Caki2 (cell line): ENCODE data around the gene UBR1. TPM values are rescaled to one million over a fixed set of nuclear protein-coding genes. Genes with fewer than 3 reads are reported as not detected.
A peak's percentile ranks its signal among the peaks of the same experiment; 100 is the strongest.
"Not testable (repeated sequence)": the region's sequence is repeated elsewhere in the genome, so short reads cannot be mapped to it uniquely, and the experiment has no call there.

Source experiments
- DNase-seq: peaks from one replicate; pipeline ENCODE4 v3.0.0-alpha.2; 2015; ENCODE audit warnings: low read depth
- in situ Hi-C: cut with HindIII; loops from 2 replicates; pipeline ENCODE4 v1.10.0; 2016; ENCODE audit warnings: low sequenced_read_pairs, low pct_unique_long_range_greater_than_20kb, mixed read lengths
- total RNA-seq: library from RNA; depleted of rRNA; stranded (reverse); fragments of >200 nt; shearing (Covaris generic); gene quantifications from 2 replicates; pipeline ENCODE4 v1.2.3, GENCODE V29; 2014; ENCODE audit warnings: low replicate concordance

The UBR1 gene
- total RNA-seq, 1 experiment from 2014 or later, result 37.6 TPM

- in situ Hi-C loops, result no loop called here
- DNase-seq, result no peak
These were observed 171.8 kb downstream of the UBR1 start for GRCh38 chr15:42933886-42934667.

DNA sequence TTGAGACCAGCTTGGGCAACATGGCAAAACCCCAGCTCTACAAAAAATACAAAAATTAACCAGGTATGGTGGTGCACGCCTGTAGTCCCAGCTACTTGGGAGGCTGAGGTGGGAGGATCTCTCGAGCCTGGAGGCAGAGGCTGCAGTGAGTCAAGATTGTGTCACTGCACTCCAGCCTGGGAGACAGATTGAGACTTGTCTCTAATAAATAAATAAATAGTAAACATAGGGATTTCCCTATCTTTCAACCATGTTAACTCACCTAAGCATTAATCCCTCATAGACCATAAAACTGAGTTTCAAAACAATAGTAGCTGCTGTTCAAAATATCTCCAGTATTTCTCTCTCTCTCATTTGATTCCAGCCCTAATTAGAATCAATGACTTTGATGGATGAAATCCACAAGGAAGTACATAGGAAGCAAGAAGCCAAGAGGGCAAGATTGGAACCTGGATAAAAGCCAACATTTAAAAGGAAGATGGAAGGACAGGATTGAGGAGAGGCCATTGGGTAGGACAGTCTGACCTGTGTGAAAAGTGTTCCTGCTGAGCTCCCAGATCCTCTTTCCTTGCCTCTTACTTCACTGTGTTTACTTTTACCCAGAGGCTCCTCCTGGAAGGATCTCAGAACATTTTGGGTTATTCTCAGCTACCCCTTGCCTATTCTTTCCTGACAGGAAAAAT lies 172.9 kb downstream of the UBR1 start:
- in situ Hi-C loops, result no loop called here

DNA sequence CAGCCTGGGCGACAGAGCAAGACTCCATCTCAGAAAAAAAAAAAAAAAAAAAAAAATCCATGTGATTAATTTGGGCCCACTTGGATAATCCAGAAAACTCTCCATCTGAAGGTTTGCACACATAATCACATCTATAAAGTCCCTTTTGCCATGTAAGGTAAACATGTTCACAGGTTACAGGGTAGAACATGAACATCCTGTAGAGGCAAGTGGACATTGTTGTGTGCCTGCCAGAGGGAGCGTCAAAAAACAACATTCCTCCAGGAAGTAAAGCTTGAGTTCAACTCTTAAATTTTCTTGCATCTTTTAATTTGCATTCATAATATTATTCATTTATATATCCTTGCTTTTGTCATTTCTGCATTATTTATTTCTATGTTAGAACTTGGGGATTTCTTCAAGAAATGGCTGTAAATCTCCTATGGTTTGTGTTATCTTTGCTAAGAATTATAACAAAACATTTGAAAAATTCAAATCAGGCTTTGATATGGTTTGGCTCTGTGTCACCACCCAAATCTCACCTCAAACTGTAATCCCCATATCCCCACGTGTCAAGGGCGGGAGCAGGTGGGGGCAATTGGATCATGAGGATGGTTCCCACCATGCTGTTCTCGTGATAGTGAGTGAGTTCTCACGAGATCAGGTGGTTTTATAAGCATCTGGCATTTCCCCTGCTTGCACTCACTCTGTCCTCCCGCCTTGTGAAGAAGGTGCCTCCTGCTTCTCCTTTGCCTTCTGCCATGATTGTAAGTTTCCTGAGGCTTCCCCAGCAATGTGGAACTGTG lies 173.9 kb downstream of the UBR1 start:
- no peak for DNase-seq
- in situ Hi-C loops, result no loop called here

More for the DNA sequence above, 172.9 kb downstream of the UBR1 start:
- no peak for DNase-seq

DNA sequence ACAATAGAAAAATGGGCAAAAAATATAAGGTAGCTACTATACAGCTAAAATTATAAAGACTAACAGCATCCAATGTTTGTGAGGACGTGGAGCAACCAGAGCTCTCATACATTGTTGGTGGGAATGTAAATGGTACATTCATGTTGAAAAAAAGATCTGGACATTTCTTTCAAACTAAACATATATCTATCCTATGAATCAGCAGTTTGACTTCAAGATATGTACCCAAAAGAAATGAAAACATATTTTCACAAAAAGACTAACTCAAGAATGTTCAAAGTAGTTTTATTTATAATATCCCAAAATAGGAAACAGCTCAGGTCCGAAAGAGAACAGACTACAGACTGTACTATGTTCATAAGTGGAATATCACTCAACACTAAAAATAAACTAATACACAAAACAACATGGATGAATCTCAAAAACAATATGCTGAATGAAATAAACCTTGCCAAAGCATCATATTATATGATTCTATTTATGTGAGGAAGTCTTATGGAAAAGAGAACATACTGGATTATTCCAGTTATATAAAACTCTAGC lies 176.5 kb downstream of the UBR1 start:
- in situ Hi-C loops, result no loop called here

GRCh38 chr15:42921342-42921731 lies 184.5 kb downstream of the UBR1 start:
- DNase-seq, result peak; percentile 14
- in situ Hi-C loops, result no loop called here

More for the DNA sequence above, 176.5 kb downstream of the UBR1 start:
- no peak for DNase-seq

- in situ Hi-C loops, result no loop called here
- peak; percentile 99 for DNase-seq
These were observed 185.1 kb downstream of the UBR1 start, which contains the start of gene TTBK2 for GRCh38 chr15:42920519-42921341. TTBK2 (minus strand) TSS chr15:42920778; CDS start chr15:42878617, 42,161 bp downstream.

DNA sequence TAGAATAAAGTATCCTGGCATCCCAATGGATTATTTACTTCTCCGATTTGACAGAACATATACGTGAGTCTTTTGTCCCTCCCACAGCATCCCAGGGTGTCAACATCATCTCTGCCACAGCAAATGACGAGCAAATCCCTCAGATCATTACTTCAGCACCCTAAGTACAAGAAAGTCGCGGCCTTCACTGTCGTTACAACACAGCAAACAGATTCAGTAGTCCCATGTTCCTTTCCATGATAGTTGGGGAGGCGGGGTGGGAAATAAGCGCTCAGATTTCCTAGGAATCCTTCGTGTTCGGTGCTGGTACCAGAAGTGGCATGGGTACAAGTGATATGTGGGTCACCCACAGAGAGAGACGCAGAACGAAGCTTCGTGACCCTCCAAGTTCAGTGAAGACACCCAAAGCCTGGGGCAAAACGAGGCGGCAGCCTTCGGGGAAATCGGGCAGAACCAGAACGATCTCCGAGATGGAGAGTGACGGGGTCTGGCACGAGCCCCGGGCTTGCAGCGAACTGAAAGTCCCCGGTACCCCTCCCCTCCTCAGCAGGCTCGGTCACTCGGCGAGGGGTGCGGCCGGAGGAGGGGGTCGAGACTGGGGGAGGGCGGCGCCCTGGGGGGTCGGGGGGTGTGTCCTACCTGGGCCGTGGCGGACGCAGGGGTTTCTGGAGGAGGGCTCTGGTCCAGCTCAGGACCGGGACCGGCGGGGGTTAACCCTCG lies 185.9 kb downstream of the UBR1 start:
- peak; percentile 45 for DNase-seq
- in situ Hi-C loops, result no loop called here

DNA sequence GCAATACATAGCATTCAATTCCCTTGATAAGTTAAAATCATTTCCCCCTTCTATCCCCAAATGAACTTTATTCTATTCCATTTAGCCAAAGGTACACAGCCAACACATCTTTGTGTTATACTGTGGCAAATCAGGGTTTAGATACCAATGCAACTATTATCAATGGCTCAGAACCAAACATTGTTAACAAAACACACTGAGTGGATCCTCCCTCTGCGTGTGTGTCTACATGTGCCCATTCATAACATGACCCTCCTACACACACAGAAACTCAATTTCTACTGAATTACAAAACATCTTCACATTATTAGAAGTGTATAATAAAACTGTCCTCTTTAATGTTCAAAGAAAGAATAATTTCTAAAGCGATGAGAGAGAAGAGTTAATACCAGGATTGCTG lies 186.5 kb downstream of the UBR1 start:
- in situ Hi-C loops, result no loop called here
- DNase-seq, result no peak

DNA sequence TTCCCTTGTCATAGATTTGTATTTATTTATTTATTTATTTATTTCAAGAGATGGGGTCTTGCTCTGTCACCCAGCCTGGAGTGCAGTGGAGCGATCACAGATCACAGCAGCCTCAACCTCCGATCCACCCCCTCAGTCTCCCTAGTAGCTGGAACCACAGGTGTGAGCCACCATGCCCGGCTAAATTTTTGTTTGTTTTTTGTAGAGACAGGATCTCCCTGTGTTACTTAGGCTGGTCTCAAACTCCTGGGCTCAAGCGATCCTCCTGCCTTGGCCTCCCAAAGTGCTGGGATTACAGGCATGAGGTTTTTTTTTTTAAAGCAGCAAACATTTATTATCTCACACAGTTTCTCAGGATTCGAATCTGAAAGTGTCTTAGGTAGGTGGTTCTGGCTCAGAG lies 187.8 kb downstream of the UBR1 start:
- DNase-seq, result no peak
- in situ Hi-C loops, result no loop called here

GRCh38 chr15:42915654-42916315 lies 190.1 kb downstream of the UBR1 start:
- in situ Hi-C loops, result no loop called here
- DNase-seq, result no peak

- DNase-seq, result peak; percentile 26
- in situ Hi-C loops, result no loop called here
These were observed 190.9 kb downstream of the UBR1 start for GRCh38 chr15:42914728-42915497.

DNA sequence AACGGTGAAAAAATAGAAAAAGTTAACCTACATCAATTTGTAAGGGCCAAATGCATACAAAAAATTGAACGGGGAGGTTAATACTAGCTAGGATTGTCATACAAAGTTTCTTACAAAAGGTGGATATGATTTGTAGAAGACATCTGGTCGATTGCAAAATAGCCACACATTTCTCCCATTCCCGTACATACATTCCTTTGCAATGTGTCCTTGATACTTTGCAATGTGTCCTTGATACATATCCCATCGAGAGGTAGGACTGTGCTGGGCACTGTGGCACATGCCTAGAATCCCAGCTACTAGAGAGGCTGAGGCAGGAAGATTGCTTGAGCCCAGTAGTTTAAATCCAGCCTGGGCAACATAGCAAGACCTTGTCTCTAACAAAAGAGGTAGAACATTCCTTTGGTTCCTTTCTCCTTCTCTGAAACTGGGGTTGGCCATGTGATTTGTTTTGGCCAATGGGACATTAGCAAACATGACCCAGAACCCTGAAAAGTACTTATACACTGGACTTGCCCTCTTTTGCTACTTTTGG lies 194.7 kb downstream of the UBR1 start:
- in situ Hi-C loops, result no loop called here
- DNase-seq, result no peak

- no peak for DNase-seq
- in situ Hi-C loops, result no loop called here
These were observed 197.3 kb downstream of the UBR1 start for GRCh38 chr15:42908538-42908937.

DNA sequence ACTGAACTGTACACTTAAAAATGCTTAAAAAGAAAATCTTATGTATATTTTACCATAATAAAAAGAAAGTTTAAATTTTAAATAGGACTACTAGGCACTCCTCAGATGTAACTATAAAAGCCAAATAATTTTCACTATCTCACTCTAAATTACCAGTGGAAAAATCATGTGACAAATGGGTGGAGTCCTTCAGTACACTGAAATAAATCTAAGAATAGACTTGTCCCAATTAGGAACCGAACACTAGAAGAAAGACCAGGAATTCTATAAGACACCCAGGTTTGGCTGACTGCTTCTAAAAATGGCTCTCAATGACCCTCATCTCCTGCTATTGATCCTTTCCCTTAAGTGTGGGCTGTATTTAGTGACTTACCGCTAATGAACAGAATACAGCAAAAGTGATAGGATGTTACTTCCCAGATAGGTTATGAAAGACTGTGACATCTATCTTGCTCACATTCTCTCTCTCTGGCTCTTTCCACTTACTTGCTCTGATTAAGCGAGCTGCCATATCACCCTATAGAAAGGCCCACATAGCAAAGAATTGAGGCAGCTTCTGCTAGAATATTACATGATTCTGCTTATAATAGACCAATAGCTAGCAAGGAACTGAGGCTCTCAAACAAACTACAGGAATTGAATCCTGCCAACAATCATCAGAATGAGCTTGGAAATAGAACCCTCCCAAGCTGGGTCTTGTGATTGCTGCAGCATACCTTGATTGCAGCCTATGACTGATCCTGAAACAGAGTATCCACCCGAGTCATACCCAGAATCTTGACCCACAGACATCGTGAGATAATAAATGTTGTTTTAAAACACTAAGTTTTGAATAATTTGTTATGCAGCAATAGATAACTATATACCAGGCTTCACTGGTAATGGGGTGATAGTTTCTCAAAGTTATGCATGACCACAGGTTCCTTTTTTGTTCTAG lies 202.2 kb downstream of the UBR1 start:
- in situ Hi-C loops, result no loop called here

DNA sequence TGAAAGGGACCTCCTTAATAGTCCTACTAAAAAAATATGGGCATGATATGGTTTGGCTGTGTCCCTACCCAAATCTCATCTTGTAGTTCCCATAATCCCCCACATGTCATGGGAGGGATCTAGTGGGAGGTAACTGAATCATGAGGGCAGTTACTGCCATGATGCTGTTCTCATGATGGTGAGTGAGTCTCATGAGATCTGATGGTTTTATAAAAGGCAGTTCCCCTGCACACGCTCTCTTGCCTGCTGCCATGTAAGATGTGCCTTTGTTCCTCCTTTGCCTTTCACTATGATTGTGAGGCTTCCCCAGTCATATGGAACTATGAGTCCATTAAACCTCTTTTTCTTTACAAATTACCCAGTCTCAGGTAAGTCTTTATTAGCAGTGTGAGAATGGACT lies 211.9 kb downstream of the UBR1 start:
- DNase-seq, in situ Hi-C loops: not testable (repeated sequence)

More for the DNA sequence above, 202.2 kb downstream of the UBR1 start:
- no peak for DNase-seq
